Stimulated activated CD8-positive, alpha-beta memory T cell treated with anti-CD3 and anti-CD28 coated beads, Interleukin-4, amount 100 ng/mL, for 4 hours (primary cell): ENCODE data around the gene TADA2B.
"Not testable (repeated sequence)": the region's sequence is repeated elsewhere in the genome, so short reads cannot be mapped to it uniquely, and the experiment has no call there.

Experiments used
- DNase-seq, 2 donors: peaks; one replicate each; pipeline ENCODE4 v3.0.0-alpha.2; 2020; ENCODE audit warnings: low read depth in 2 of 2, low spot score in 1 of 2

Gene TADA2B

DNA sequence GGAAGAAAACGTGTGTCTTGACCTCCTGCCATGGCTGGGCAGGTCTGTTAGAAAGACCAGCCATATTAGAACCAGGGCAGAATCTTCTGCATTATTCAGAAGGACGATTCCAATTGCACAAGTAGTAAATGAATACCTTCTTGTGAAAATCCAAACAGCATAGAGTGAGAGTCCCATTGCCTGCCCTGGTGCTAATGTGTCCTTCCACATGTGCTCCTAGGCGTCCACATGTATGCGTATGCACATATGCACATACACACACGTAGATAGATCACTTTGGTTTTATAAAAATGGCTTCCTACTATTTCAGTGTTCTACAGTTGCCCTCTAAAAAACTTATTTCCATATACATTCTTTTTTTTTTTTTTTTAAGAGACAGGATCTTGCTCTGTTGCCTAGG is 34.9 kb downstream of the TADA2B start:
- DNase-seq = no peak

DNA sequence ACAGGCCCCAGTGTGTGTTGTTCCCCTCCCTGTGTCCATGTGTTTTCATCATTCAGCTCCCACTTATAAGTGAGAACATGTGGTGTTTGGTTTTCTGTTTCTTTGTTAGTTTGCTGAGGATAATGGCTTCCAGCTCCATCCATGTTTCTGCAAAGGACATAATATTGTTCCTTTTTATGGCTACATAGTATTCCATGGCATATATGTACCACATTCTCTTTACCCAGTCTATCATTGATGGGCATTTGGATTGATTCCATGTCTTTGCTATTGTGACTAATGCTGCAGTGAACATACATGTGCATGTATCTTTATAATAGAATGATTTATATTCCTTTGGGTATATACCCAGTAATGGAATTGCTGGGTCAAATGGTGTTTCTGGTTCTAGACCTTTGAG is 36.3 kb downstream of the TADA2B start:
- DNase-seq = not testable (repeated sequence)

DNA sequence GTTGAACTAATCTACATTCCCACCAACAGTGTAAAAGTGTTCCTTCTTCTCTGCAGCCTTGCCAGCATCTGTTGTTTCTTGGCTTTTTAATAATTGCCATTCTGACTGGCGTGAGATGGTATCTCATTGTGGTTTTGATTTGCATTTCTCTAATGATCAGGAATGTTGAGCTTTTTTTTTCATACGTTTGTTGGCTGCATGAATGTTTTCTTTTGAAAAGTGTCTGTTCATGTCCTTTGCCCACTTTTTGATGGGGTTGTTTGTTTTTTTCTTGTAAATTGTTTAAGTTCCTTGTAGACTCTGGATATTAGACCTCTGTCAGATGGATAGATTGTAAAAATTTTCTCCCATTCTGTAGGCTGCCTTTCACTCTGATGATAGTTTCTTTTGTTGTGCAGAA is 36.7 kb downstream of the TADA2B start:
- DNase-seq = not testable (repeated sequence)

DNA sequence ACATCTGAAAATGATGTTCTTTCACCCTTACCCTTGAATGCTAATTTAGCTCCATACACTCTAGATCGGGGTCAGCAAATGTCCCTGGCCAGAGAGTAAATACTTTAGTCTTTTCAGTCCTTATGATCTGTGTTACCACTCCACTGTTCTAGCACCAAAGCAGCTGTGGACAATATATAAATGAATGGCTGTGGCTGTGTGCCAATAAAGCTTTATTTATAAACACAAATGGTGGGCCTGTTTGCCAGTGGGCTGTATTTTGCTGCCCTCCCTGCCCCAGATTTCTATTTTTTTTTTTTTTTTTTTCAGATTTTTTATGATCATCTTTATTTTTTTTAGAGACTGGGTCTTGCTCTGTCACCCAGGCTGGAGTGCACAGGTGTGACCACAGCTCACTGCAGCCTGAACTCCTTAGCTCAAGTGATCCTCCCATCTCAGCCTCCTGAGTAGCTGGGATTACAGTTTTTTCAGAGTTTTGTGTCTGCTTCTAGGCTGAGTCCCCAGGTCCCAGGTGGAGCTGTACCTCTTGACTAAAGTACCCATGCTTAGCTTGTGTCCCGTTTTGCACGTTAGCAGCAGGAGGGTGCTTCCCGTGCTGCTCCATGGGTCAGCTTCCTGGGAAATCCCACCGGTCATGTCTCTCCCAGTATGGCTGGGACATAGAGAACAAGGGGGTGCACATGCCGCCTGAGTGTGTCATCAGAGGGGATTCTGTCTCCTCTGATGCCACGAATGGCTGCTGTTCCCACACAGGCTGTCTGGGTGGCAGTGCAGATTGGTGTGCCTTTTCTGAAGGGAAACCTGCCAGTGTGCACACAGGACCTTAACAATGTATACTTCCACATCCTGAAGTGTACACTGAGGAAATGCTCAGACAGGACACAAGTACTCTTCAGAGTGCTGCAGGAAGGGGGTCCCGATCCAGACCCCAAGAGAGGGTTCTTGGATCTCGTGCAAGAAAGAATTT is 40.7 kb downstream of the TADA2B start:
- DNase-seq = no peak

DNA sequence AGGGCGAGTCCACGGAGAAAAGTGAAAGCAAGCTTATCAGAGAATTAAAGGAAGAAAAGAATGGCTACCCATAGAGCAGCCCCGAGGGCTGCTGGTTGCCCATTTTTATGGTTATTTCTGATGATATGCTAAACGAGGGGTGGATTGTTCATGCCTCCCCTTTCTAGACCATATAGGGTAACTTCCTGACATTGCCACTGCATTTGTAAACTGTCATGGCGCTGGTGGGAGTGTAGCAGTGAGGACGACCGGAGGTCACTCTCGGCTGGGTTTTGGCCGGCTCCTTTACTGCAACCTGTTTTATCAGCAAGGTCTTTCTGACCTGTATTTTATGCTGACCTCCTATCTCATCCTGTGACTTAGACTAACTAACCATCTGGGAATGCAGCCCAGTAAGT is 41.4 kb downstream of the TADA2B start:
- DNase-seq = not testable (repeated sequence)

DNA sequence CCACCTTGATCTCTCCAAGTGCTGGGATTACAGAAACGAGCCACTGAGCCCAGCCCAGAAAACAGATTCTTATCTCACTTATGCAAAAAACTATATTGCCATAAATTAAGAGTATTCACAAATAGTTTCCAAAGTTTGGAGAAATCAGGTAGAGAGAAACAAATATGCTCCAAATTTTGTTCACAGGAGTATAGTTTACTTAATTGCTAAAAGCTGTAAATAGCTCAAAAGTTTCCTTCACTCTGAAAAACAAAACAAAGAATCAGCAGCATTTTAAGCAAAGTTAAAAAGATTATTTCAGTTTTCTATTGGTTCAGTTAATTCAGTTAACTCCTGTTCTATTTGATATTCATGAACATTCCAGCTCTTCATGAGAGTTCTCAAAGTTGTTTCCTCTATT is 43.2 kb downstream of the TADA2B start:
- DNase-seq = no peak

DNA sequence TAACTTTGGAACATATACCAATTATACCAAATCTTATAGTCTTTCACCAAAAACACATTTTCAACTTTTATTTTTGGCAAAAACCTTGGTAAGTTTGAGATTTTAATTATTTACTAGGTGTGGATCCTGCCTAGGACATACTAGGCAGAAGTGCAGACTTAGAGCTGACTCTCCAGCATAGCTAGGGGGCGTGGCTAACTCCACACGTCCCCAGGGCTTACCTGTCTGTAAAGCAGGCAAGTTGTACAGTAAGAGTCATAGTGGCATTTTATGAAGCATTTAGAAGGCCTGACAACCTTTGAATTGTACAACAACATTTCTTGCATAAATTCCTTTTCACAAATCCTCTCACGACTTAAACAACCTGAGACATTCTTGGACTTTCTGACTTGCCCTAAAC is 43.9 kb downstream of the TADA2B start:
- no peak for DNase-seq

DNA sequence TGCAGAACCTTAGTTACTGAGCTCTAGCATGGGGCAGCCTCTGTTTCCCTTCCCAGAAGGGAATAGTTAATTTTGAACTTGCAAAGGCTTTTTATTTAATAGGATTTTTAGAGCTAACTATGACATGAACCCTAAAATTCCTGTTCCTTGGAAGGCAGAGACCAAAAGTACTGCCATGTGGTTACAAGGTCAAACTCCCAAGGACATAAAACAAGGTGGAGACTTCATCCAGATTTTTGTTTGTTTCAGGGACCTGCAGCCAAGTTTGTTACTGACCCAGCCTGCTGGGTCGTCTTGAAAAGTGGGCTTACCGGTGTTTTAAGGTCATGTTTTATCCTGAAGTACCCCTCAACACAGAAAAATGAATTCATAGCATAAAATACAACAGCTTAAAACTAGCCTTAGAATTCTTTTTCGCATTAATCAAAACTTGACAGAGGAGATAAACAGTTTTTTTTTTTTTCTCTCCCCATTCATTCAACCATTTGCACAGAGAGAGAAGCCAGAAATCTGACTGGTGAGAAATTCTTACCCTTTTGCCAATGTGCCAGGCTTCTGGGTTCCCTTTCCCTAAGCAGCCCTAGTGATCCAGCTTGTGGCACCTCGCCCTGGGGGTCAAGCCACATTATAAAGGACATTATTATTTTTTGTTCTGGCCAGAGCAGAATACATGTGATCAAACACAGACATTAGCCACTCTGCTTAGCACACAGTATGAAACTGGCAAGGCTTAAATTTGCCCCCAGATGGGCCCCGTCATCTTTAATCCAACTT is 46.2 kb downstream of the TADA2B start:
- DNase-seq = no peak

DNA sequence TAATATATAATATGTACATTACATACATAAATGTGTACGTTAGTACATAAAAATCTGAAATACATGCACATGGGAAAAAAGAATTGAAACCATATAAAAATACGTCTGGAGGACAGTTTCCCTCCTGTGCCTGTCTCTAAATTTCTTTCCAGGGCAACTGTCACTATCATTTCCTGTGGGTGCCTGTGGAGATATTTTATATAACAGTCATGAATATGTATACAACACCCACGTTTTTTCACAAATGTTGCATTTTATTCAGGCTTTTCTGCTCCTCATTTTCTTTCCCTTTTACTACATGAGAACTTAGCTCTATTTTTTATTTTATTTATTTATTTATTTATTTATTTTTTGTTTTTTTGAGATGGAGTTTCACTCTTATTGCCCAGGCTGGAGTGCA is 48.9 kb downstream of the TADA2B start:
- DNase-seq = no peak

DNA sequence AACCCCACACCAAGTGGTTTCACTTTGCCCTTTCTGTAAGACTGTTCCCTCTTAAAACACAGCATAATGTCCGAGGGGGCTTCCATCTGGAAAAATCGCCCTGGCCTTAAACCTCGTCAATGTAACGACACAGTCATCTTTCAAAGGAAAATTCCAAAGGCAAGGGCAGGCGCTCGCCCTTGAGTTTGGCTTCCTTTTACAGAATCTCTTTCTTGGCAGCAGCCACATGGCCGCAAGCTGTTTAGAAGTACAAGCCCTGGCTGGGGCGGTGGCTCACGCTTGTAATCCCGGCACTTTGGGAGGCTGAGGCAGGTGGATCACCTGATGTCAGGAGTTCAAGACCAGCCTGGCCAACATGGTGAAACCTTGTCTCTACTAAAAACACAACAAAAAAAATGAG is 51.7 kb downstream of the TADA2B start:
- no peak for DNase-seq

DNA sequence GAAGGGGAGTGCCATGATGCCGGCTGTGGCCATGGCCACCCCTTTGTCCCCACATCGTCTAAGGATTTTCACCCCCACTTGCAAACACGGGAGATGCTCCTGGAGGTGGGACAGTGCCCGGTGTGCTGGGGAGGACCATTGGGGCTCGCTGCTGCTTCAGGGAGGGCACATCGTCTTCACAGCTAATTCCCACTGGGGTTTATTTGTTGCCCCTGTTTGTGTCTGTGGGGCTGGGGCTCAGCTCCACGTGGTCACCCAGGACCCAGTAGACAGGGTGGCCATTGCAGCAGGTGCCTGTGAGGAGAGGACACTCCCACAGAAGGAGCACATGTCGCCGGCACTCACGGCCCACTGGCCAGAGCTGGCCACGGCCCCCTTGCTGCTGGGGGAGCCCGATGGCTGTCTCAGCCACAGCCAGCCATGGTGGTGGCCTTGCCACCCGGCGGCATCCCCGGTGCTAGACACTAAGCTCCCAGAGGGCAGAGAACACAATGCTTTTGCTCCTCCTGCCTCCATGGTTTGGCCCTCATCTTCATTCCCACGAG is 52.5 kb downstream of the TADA2B start:
- DNase-seq = no peak

DNA sequence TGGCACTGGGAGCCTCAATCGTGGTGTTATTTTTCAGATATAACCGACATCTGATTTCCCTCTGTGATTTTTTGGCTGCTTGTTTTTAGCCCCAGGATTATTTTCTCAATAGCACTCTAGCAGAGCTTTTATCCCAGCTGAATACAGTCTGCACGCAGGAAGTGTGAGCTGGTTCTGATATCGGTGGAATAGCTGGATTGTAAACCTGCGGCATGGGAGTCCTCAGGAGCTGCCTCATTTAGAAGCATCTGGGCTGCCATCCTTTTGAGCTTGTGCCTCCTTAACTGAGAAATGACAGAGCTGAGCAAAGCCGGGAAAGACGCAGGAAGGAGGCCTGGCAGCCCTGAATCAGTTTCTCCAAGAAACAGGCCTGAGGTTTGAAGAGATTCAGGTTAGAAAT is 53.1 kb downstream of the TADA2B start:
- no peak for DNase-seq

DNA sequence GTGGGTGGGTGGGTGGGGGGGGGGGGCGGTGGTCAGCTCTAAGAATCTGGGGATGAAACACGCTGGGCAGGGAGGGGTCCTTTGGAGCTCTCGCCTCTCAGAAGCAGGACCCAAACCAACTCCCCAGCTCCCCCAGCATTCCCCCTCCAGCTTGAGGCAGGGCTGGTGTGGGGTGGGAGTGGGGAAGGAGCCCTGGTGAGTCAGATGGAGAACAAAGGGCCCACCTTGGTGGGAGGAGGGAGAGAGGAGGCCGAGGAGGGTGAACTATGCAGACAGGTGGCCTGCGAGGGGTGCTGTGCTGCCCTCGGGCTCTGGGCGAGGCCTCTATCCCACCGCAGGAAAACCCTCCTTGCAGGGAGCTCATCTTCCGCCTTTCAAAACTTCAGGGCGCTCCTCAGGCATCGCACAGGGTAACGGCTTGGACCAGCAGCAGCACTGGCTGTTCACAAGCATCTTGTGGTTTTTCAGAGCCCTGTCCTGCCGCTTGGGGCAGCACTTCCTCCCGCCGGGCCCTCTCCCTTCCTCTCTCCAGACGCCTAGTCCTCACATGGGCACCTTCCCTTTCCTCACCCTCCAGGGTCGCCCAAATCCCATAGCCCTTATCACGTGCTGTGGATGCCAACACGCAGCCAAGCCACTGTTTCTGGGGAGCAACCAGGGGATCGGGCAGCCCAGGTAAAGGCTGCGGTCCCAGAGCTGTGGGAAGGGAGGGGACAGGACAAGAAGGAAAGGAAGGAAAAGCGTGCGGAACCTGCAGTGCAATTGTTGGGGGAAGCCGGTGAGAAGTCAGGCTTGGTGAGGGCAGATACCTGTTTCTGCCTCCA is 58.7 kb downstream of the TADA2B start:
- no peak for DNase-seq

DNA sequence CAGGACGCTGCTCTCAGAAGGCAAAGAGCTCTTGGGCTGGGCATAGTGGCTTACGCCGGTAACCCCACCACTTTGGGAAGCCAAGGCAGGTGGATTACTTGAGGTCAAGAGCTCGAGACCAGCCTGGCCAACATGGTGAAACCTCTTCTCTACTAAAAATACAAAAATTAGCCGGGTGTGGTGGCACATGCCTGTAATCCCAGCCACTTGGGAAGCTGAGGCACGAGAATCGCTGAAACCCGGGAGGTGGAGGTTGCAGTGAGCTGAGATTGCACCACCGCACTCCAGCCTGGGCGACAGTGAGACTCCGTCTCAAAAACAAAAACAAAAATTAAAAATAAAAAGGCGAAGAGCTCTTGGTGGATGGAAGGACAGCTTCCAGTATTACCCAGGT is 59.3 kb downstream of the TADA2B start:
- not testable (repeated sequence) for DNase-seq

DNA sequence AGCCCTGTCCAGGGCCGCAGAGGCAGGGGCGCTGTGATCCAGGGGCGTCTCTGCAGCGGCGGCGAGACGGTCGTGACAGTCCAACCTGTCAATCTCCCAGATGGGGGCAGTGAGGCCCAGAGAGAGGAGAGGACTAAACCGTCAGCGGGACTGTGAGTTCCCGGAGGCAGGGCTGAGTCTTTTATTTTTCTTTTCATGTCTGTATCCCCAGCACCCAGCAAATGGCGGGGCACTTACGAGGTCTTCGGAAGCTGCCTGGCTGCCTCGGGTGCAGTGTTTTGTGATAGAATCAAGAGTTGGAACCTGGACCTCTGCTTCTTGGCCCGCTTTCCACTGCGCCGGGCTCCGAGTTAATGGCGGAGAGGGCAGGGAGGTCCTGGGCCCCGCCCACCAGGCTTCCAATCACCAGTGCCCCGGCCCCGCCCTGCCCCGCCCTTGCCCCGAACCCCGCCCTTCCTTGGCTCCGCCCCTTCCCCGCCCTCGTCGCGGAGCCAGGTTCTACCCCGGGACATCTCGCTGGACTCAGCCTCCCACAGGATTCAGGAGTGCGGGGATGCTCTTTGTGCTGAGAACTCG is 59.9 kb downstream of the TADA2B start:
- peak; percentile 43 to 49 for DNase-seq

DNA sequence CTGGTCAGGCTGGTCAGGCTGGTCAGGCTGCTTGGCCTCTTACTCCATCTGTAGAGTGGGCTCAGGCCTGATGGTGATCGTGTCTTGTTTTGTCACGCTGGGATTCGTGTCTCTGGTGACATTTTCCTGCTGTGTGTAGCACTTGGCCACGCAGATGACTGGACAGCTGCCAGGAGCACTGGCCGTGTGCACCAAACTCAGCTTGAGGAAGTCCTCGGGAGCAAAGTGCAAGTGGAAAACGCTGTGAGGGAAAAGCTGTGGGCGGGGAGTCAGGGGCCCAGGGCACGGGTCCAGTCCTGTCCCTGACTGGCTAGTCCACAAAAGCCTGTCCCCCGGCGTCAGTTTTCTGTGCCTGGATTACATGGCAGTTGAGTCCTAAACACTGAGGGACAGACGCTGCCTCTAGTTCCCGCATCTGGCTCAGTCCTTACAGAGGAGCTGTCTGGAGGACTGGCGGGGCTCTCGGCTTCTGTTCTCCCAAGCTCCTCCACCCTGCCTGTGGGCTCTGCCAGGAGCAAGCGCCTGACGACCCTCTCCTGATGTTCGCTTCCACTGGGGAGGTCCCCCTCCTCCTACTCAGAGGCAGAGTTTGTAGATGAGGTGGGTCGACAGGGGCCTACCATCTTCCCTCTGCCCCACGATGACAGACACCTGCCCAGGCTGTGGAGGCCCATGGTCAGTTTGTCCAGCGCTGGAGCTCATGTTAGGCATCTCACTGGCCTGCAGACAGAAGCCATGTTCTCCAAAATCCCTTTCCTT is 60.6 kb downstream of the TADA2B start:
- DNase-seq = no peak

DNA sequence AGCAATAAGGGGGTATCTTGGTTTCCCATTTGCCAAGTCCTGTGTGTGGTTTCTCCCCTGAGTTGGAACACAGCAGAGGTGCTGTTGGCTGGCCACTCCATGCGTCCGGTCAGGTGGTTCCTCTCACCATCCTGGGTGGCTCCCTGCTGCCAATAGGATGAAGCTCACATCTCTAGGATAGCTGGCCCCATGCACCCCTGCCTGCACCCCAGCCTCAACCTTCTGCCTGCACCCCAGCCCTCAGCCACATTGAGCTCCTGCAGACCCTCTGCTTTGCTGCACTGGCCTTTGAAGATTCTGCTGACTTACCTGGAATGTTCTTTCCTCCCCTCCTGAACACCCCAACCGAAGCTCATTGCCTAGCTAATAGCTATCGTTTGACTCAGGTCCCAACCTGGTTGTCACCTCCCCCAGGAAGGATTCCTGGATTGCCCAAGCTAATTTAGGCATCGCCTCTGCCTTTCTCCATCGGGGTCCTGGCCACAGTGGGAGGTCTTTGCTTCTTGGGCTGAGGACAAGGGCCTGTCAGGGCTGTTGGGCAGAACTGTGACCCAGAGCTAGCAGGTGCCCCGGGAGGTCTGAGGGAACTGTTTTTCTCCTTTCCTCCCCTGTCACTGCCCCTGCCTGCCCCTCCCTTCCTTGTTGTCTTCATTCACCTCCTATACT is 61.3 kb downstream of the TADA2B start:
- DNase-seq = no peak

DNA sequence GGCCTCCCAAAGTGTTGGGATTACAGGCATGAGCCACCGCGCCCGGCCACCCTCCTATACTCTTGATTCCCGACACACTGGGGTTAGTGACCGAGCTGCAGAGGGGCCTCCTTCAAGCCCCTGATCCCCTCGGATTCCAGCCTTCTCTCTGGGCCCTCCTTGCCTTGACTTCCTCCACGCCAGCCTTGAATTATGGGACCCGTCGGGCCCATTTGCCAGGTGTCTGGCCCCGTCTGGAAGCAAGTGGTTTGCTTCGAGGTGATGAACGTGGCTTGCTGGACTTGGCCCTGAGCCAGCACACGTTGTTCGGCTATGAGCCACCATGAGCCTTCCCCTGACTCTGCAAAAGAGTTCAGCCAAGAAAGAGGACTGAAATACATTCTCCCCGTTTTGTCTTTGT is 62.1 kb downstream of the TADA2B start:
- no peak for DNase-seq

DNA sequence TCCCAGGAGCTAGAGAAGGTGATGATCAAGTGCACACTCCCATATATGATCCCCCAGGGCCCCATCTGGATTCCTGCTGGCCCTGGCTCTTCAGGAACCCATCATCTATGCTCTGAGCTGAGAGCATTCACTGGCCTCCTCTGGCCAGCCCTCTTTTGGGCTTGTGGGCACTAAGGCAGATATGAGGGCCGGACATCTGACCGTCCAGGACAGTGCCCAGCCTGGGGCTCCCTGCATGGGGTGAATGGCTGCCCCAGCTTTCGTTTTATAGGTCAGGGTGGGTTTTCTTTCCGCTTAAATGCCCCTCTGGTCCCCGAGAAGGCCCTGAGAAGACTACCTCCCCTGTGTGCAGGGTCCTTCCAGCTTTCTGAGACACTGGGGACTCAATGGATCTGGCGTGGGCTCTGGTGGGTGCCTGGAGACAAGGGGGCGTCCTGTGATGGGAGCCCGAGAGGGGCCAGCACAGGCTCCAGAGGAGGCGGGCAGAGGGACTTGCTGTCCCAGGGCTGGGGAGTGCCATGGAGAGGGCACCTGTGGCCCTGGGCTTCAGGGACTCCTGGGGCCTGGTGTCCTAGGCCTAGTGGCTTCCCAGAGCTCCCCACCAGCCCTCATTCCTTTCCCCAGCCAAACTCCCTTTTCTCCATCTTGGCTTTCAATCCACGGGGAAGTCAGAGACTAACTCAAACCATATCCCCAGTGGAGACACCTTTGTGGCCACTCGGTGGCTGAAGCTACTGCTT is 64.2 kb downstream of the TADA2B start:
- no peak for DNase-seq
